Loucy (cell line): ENCODE measurements around the gene GNE.

ENCODE experiments used
- H2AFZ ChIP-seq: fragments of 200-600 bp; sonication (generic); 2 replicates; pipeline ENCODE4 v1.6.0; 2016; ENCODE audit warnings: antibody characterized with exemption, mild to moderate bottlenecking, low read length, moderate library complexity
- H3F3A ChIP-seq: fragments of 200-600 bp; 2 replicates; pipeline ENCODE4 v1.6.0; 2016; ENCODE audit warnings: antibody characterized with exemption, low read depth, mild to moderate bottlenecking
- H3K27me3 ChIP-seq: fragments of 200-600 bp; sonication (generic); 2 replicates; pipeline ENCODE4 v1.6.1; 2014; ENCODE audit warnings: low read length, mild to moderate bottlenecking; ENCODE audit not compliant: insufficient read depth, poor library complexity, severe bottlenecking
- H3K36me3 ChIP-seq: fragments of 200-600 bp; sonication (generic); 2 replicates; pipeline ENCODE4 v1.6.1; 2016; ENCODE audit warnings: low read length; ENCODE audit not compliant: insufficient read depth
- H3K4me1 ChIP-seq: fragments of 200-600 bp; sonication (generic); 2 replicates; pipeline ENCODE4 v1.5.1; 2014; ENCODE audit warnings: low read length, mild to moderate bottlenecking; ENCODE audit not compliant: insufficient read depth, poor library complexity, severe bottlenecking
- H3K4me2 ChIP-seq: fragments of 200-600 bp; sonication (generic); 2 replicates; pipeline ENCODE4 v1.6.0; 2014; ENCODE audit warnings: antibody characterized with exemption, low read length, low read depth, mild to moderate bottlenecking; ENCODE audit not compliant: poor library complexity, severe bottlenecking
- H3K4me3 ChIP-seq: fragments of 200-600 bp; sonication (generic); 2 replicates; pipeline ENCODE4 v1.5.1; 2014; ENCODE audit warnings: low read length, mild to moderate bottlenecking, mixed read lengths; ENCODE audit not compliant: poor library complexity, severe bottlenecking
- H3K79me2 ChIP-seq: fragments of 200-600 bp; sonication (generic); 2 replicates; pipeline ENCODE4 v1.6.1; 2014; ENCODE audit warnings: low read length; ENCODE audit not compliant: insufficient read depth
- H3K9ac ChIP-seq: fragments of 200-600 bp; sonication (generic); 2 replicates; pipeline ENCODE4 v1.6.0; 2014; ENCODE audit warnings: mild to moderate bottlenecking, low read depth, low read length, moderate library complexity; ENCODE audit not compliant: poor library complexity, severe bottlenecking
- H3K9me2 ChIP-seq: fragments of 200-600 bp; sonication (generic); replicated peaks from 2 replicates; pipeline ENCODE4 v1.6.1; 2016; ENCODE audit warnings: low read depth, low read length, mixed read lengths
- H3K9me3 ChIP-seq: fragments of 200-600 bp; sonication (generic); 2 replicates; pipeline ENCODE4 v1.6.1; 2014; ENCODE audit warnings: mild to moderate bottlenecking, antibody characterized with exemption, low read length, low read depth; ENCODE audit not compliant: insufficient read depth
- H4K20me1 ChIP-seq: fragments of 200-600 bp; sonication (generic); 2 replicates; pipeline ENCODE4 v1.6.0; 2014; ENCODE audit warnings: antibody characterized with exemption, low read length, mild to moderate bottlenecking; ENCODE audit not compliant: insufficient read depth, poor library complexity, severe bottlenecking
- EZH2phosphoT487 ChIP-seq: fragments of 200-600 bp; IDR thresholded peaks from 2 replicates; pipeline ENCODE4 v1.6.1; 2018; ENCODE audit warnings: antibody characterized with exemption, mild to moderate bottlenecking, moderate library complexity, borderline replicate concordance
- TF ChIP-seq, protein P1 (sequence below): fragments of 200-600 bp; sonication (generic); conservative IDR thresholded peaks from 2 replicates; pipeline ENCODE4 v1.5.1; 2014; ENCODE audit warnings: mild to moderate bottlenecking, antibody characterized with exemption, low read length

Gene GNE

DNA sequence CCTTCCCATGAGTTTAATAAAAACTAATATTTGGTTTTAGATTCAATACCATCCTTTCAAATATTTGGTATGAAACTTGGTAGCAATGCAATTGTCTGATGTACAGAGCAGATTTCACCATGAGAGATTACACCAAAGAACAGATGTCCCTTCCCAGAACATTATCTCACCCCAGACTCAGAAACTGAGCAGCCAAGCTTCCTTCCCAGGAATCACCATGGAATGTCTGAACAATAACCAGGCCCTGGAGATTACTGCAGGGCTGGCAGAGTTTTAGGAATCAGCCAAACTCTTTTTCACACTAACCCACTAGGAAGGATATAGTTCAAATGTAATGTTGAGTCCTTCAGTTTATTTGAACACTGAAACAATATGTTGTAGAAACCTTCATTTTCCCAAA, 43.7 kb downstream of the GNE start:
- Histone ChIP-seq H3K36me3 (peaks cover 90% of the 10 kb centered on the region), H3K4me3 (no peak overlapping the region), H3K27me3 (no peaks in the 10 kb centered on the region), H3K4me2 (no peak overlapping the region), H3K9me2 (no peaks in the 10 kb centered on the region), H3K4me1 (peaks cover 15% of the 10 kb centered on the region), H3K9ac (no peak overlapping the region), H3K79me2 (peaks cover 56% of the 10 kb centered on the region), H3F3A (no peaks in the 10 kb centered on the region), H4K20me1 (peaks cover 35% of the 10 kb centered on the region), H3K9me3 (no peaks in the 10 kb centered on the region), H2AFZ (no peak overlapping the region)
- TF ChIP-seq, protein P1, sequence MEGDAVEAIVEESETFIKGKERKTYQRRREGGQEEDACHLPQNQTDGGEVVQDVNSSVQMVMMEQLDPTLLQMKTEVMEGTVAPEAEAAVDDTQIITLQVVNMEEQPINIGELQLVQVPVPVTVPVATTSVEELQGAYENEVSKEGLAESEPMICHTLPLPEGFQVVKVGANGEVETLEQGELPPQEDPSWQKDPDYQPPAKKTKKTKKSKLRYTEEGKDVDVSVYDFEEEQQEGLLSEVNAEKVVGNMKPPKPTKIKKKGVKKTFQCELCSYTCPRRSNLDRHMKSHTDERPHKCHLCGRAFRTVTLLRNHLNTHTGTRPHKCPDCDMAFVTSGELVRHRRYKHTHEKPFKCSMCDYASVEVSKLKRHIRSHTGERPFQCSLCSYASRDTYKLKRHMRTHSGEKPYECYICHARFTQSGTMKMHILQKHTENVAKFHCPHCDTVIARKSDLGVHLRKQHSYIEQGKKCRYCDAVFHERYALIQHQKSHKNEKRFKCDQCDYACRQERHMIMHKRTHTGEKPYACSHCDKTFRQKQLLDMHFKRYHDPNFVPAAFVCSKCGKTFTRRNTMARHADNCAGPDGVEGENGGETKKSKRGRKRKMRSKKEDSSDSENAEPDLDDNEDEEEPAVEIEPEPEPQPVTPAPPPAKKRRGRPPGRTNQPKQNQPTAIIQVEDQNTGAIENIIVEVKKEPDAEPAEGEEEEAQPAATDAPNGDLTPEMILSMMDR = no peak
- no peak for TF ChIP-seq EZH2phosphoT487

DNA sequence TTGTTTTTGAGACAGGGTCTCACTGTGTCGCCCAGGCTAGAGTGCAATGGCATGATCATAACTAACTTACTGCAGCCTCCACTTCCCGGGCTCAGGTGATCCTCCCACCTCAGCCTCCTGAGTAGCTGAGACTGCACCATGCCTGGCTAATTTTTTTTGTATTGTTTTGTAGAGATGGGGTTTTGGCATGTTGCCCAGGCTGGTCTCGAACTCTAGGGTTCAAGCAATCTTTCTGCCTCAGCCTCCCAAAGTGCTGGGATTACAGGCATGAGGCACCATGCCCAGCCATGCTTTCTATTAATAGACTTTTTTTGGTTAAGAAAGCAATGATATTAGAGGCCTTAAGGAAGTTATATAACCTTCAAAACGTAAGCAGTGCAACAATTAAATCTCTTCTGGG, 44.3 kb downstream of the GNE start:
- H3K9ac ChIP-seq = no peak overlapping the region
- TF ChIP-seq, protein P1 = no peak
- TF ChIP-seq EZH2phosphoT487 = no peak
- no peak overlapping the region for H3K4me2 ChIP-seq
- H3K79me2 ChIP-seq = peaks cover 62% of the 10 kb centered on the region
- H3F3A ChIP-seq = no peaks in the 10 kb centered on the region
- peaks cover 15% of the 10 kb centered on the region for H3K4me1 ChIP-seq
- H3K9me2 ChIP-seq = no peaks in the 10 kb centered on the region
- no peaks in the 10 kb centered on the region for H3K27me3 ChIP-seq
- H2AFZ ChIP-seq = no peak overlapping the region
- H3K36me3 ChIP-seq = peaks cover 90% of the 10 kb centered on the region
- H3K9me3 ChIP-seq = no peaks in the 10 kb centered on the region
- peaks cover 35% of the 10 kb centered on the region for H4K20me1 ChIP-seq
- H3K4me3 ChIP-seq = no peak overlapping the region

DNA sequence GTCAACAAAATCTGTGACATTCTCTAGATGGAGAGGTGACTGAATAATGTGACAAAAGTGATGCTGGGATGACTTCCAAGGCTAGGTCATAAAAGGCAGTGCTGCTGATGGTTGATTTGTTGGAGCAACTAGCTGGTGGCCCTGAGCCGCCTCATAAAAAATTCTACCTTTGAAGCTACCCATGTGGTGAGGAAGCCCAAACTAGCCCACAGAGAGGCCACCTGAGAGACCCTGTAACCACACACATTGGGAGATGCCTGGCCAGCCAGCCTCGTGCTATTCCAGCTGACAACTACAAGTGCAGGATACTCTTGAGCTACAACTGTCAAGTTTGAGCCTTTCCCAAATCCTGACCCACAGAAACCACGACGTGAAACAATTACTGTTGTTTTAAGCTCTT, 44.9 kb downstream of the GNE start:
- Histone ChIP-seq H3K4me3 (no peak overlapping the region), H4K20me1 (peaks cover 41% of the 10 kb centered on the region), H3F3A (no peaks in the 10 kb centered on the region), H3K36me3 (peaks cover 90% of the 10 kb centered on the region), H2AFZ (no peak overlapping the region), H3K9me2 (no peaks in the 10 kb centered on the region), H3K9me3 (no peaks in the 10 kb centered on the region), H3K27me3 (no peaks in the 10 kb centered on the region), H3K9ac (no peak overlapping the region), H3K4me1 (peaks cover 21% of the 10 kb centered on the region), H3K79me2 (peaks cover 68% of the 10 kb centered on the region), H3K4me2 (peak overlapping the region; percentile 0)
- TF ChIP-seq, protein P1 = no peak
- no peak for TF ChIP-seq EZH2phosphoT487
